HT1080 (cell line): Measurements from ENCODE around the gene TST. TPM values are rescaled to one million over a fixed set of nuclear protein-coding genes. Genes with fewer than 3 reads are reported as not detected.
A peak's percentile ranks its signal among the peaks of the same experiment; 100 is the strongest.

Experiments
- DNase-seq: peaks from one replicate; pipeline ENCODE4 v3.0.0-alpha.2; 2015; ENCODE audit warnings: low read depth
- total RNA-seq: library from RNA; depleted of rRNA; stranded (reverse); fragments of >200 nt; shearing (Covaris generic); gene quantifications from 2 replicates; pipeline ENCODE4 v1.2.3, GENCODE V29; 2014

The TST gene
- total RNA-seq, 1 experiment from 2014 or later: 15.9 TPM

GRCh38 chr22:37032535-37033460 lies 13.6 kb upstream of the TST start:
- peak; percentile 24 for DNase-seq

GRCh38 chr22:37032134-37032534 lies 12.9 kb upstream of the TST start:
- DNase-seq: no peak

GRCh38 chr22:37030560-37031281 lies 11.5 kb upstream of the TST start:
- DNase-seq: no peak

- DNase-seq: no peak
Measured at GRCh38 chr22:37028692-37029674, 9.7 kb upstream of the TST start.

- no peak for DNase-seq
Measured at GRCh38 chr22:37027556-37027955, 8.3 kb upstream of the TST start.

- DNase-seq: no peak
Measured at GRCh38 chr22:37026325-37026724, 7.1 kb upstream of the TST start.

- no peak for DNase-seq
Measured at GRCh38 chr22:37025500-37026070, 6.3 kb upstream of the TST start.

- DNase-seq: no peak
Measured at GRCh38 chr22:37024339-37025157, 5.3 kb upstream of the TST start.

GRCh38 chr22:37023743-37024338 lies 4.6 kb upstream of the TST start:
- DNase-seq: no peak

- DNase-seq: no peak
Measured at GRCh38 chr22:37022483-37023337, 3.5 kb upstream of the TST start.

GRCh38 chr22:37021710-37022482 lies 2.6 kb upstream of the TST start:
- no peak for DNase-seq

- no peak for DNase-seq
Measured at GRCh38 chr22:37021041-37021440, 1.8 kb upstream of the TST start.

GRCh38 chr22:37020192-37020479 lies 889 bp upstream of the TST start:
- peak; percentile 32 for DNase-seq

GRCh38 chr22:37018815-37019308 lies 385 bp downstream of the TST start:
- DNase-seq: peak; percentile 23

- no peak for DNase-seq
Measured at GRCh38 chr22:37018086-37018814, 997 bp downstream of the TST start.

GRCh38 chr22:37017356-37017755 lies 1.9 kb downstream of the TST start:
- no peak for DNase-seq
